HT-29 (cell line): ENCODE measurements around the gene CAPZB. TPM values are rescaled to one million over a fixed set of nuclear protein-coding genes. Genes with fewer than 3 reads are reported as not detected.

Source experiments
- DNase-seq: peaks from one replicate; pipeline ENCODE4 v3.0.0-alpha.2; 2015; ENCODE audit warnings: low spot score
- total RNA-seq: library from RNA; depleted of rRNA; stranded (reverse); fragments of >200 nt; shearing (Covaris generic); gene quantifications from 2 replicates; pipeline ENCODE4 v1.2.3, GENCODE V29; 2014

The CAPZB gene
- total RNA-seq, 1 experiment from 2014 or later: 87.3 TPM

DNA sequence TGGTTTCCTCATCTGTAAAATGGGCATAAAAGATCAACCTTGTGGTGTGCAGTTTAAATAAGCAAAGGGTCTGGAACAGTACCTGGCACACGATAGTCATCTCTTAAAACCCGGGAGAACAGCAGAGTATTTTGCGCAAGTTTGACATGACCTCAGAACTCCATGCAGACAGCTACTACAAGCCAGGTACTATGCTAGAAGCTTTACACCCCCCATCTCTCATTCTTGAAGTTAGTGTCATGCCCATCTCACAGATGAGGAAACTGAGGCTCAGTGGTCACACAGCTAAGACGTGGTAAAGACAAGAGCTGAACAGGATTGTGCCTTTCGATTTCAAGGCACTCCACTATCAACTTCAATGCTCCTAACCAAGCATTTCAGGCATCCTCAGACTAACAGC is 78.7 kb downstream of the CAPZB start:
- no peak for DNase-seq

- DNase-seq: no peak
Measured at GRCh38 chr1:19405761-19406487, 79.4 kb downstream of the CAPZB start.

DNA sequence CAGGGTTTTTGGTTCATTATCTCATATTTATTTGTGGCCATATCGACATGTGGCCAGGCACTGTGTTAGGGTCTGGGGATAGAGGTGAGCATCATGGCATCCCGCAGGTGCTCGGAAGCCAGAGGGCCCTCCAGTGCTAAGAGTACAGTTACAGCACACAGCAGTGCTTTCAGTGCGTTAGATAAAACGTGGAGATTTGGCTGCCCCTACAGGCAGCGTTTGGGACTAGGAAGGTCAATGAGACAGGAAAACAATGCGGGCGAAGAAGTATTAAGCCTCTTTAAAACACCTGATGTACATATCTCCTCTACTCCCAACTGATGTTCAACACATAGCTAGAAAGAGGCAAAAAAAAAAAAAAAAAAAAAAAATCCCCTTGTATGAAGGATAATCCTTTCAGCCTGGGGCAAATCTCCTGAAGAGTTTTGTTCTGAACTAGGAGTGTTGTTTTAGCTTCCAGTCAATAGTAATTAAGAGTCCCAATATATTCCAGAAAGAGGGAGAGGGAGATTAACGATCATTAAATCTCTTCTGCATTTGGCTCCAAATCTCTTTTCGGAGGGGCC is 80.1 kb downstream of the CAPZB start:
- DNase-seq: no peak

- no peak for DNase-seq
Measured at GRCh38 chr1:19404748-19405147, 80.6 kb downstream of the CAPZB start.

GRCh38 chr1:19403256-19403655 is 82.1 kb downstream of the CAPZB start:
- DNase-seq: no peak

- no peak for DNase-seq
Measured at GRCh38 chr1:19402031-19402813, 83.1 kb downstream of the CAPZB start.

GRCh38 chr1:19401535-19401889 is 83.8 kb downstream of the CAPZB start:
- no peak for DNase-seq

GRCh38 chr1:19400875-19401534 is 84.3 kb downstream of the CAPZB start:
- DNase-seq: no peak

GRCh38 chr1:19400192-19400611 is 85.1 kb downstream of the CAPZB start:
- no peak for DNase-seq

DNA sequence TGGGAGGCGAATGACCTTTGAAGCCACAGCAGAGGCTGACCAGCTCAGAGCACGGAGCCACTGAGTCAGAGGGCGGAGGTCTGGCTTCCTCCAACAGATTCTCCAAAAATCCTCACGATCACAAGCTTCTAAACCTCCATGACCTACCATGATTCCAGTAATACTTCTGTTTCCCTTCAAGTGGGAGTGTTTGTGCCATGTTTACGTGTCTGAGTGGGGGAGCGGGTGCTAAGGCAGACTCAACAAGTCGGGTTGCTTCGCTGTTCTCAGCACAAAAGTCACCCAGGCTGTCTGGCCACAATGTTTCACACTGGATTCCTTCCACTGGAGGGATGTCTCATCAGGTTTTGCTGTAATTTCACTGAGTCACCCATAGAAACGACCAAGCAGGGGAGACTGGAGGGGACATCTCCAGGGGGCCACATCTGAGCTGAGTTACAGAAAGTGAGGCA is 87.0 kb downstream of the CAPZB start:
- no peak for DNase-seq

- DNase-seq: no peak
Measured at GRCh38 chr1:19397217-19397945, 88.0 kb downstream of the CAPZB start.

- DNase-seq: no peak
Measured at GRCh38 chr1:19396280-19396679, 89.1 kb downstream of the CAPZB start.

GRCh38 chr1:19395678-19396192 is 89.6 kb downstream of the CAPZB start:
- no peak for DNase-seq

DNA sequence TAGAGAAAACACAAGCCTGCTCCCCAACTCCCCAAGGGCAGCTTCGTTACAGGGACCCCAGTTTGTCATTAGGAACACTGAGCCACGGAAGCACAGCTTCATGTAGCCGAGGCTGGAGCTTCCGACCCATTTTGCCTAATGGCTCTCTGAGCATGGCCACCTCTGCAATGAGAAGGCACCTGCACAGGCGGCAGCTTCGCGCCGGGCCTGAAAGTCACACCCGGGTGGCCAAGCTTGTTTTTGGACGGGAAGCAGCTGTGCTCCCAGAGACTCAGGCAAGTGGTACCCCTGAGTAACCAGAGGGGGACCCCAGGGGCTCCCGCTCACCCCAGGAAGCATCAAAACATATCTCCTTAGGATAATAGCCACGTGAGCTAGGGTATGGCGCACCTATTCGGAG is 92.3 kb downstream of the CAPZB start:
- DNase-seq: no peak

DNA sequence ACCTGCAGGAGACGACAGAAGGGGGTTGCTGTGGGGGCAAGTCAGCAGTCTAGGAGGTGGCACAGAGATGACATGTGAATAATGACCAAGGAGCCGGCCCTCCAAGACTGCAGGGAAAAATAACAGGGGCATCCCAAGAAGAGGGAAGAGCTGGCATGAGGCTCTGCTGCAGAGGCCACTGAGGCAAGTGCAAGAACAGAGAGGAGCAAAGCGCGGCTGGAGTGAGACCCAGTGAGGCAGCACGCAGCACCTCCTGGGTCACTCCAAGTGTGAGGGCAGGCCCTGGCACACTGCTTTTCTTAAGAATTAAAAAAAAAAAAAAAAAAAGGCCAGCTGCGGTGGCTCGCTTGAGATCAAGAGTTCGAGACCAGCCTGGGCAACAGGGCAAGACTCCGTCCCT is 93.1 kb downstream of the CAPZB start:
- DNase-seq: no peak

DNA sequence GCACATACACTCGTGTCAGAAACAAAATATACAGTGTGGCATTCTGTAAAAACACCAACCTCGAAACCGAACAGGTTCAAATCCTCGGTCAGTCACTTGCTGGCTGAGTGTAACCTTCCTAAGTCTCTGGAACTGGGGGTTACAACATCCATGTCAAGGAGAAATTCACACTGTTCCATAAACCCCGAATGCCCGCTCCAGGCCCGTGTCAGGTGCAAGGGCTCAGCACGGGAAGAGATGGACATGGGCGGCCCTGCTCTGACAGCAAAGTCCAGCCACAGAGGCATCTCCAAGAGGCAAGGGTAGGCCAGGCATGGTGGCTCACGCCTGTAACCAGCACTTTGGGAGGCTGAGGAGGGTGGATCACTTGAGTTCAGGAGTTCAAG is 93.8 kb downstream of the CAPZB start:
- no peak for DNase-seq

GRCh38 chr1:19390901-19391595 is 94.3 kb downstream of the CAPZB start:
- peak; percentile 48 for DNase-seq

DNA sequence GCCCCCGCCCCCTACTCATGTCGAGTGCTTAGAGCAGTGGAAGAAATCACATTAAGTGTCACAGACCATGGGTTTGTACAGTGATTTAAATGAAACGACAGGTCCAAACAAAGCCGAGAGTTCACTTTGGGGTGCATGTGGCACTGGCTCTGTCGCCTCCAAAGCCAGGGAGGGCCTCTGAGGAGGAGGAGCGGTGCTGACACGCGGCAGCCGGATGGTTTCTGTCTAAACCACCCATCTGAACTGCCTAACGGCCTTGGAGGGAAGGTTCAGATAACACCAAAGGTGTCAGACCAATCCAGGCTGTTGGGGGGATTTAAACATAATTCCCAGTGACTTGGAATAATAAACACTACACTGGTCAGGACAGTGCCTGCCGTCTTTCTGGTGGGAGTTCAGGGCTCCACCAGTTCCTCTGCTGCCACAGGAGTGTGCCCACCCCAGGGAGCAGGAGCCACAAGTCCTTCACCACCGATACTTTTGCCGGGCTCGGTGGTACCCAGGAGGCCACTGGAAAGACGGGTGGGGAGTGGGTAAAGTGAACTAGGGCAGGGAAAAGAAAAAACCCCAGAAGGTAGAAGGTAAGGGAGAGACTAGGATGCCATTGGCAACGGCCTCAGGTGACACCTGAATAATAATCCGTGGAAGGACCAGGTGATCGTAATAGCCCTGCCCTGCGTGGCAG is 95.0 kb downstream of the CAPZB start:
- DNase-seq: no peak

GRCh38 chr1:19388980-19389379 is 96.4 kb downstream of the CAPZB start:
- DNase-seq: no peak

- no peak for DNase-seq
Measured at GRCh38 chr1:19387045-19387467, 98.3 kb downstream of the CAPZB start.
